Measurements from ENCODE around the gene CNOT2.

CNOT2 gene

GRCh38 chr12:70403826-70404225, 160.6 kb downstream of the CNOT2 start:
- no peak for TF ChIP-seq POLR2AphosphoS5 (IDR thresholded peaks at IDR 0.05; ENCODE audit: low read depth, low read length)
- no peak for TF ChIP-seq SIN3A (IDR thresholded peaks at IDR 0.05; ENCODE audit: borderline replicate concordance, insufficient read depth, low read length)
- TF ChIP-seq TAF1 (IDR thresholded peaks at IDR 0.05; ENCODE audit: borderline replicate concordance, insufficient read depth, low read length) = no peak
- TF ChIP-seq REST (IDR thresholded peaks at IDR 0.05; ENCODE audit: insufficient read depth in 1 of 2, low read depth in 2 of 2, low read length in 2 of 2) = no peak
- TF ChIP-seq FOXP2 (optimal IDR thresholded peaks at IDR 0.05; ENCODE audit: borderline replicate concordance, extremely low read depth, extremely low read length, insufficient read depth) = no peak
